GM23338 (cell line): ENCODE data around the gene MLPH. TPM values are rescaled to one million over a fixed set of nuclear protein-coding genes. Genes with fewer than 3 reads are reported as not detected.

ENCODE experiments used
- ATAC-seq: fragments of 200-7000 bp; cut with Tn5 transposase; 3 replicates; pipeline ENCODE4 v1.9.1; 2020
- DNase-seq: peaks from one replicate; pipeline ENCODE4 v3.0.0-alpha.2; 2015; ENCODE audit warnings: low spot score
- H2AFZ ChIP-seq: fragments of 200-600 bp; sonication (generic); 2 replicates; pipeline ENCODE4 v1.8.0; 2016; ENCODE audit warnings: antibody characterized with exemption, mild to moderate bottlenecking, moderate library complexity
- H3F3A ChIP-seq: fragments of 200-600 bp; sonication (generic); replicated peaks from 2 replicates; pipeline ENCODE4 v1.8.0; 2017; ENCODE audit warnings: antibody characterized with exemption, mixed run types, low read depth
- H3K27ac ChIP-seq: fragments of 200-600 bp; sonication (generic); 2 replicates; pipeline ENCODE4 v1.6.1; 2016; ENCODE audit warnings: low read depth
- H3K27me3 ChIP-seq: fragments of 200-600 bp; sonication (generic); 2 replicates; pipeline ENCODE4 v1.8.0; 2016; ENCODE audit warnings: mild to moderate bottlenecking, mixed run types, moderate library complexity; ENCODE audit not compliant: insufficient read depth
- H3K36me3 ChIP-seq: fragments of 200-600 bp; sonication (generic); 2 replicates; pipeline ENCODE4 v1.8.0; 2016; ENCODE audit warnings: mild to moderate bottlenecking; ENCODE audit not compliant: insufficient read depth
- H3K4me1 ChIP-seq: fragments of 200-600 bp; sonication (generic); 2 replicates; pipeline ENCODE4 v1.8.0; 2016; ENCODE audit warnings: mild to moderate bottlenecking, moderate library complexity; ENCODE audit not compliant: insufficient read depth
- H3K4me2 ChIP-seq: fragments of 200-600 bp; sonication (generic); 2 replicates; pipeline ENCODE4 v1.7.1; 2017; ENCODE audit warnings: mixed run types
- H3K4me3 ChIP-seq: fragments of 200-600 bp; sonication (generic); 2 replicates; pipeline ENCODE4 v1.6.1; 2016; ENCODE audit warnings: mixed run types
- H3K79me2 ChIP-seq: fragments of 200-600 bp; sonication (generic); replicated peaks from 2 replicates; pipeline ENCODE4 v1.8.0; 2017; ENCODE audit warnings: mild to moderate bottlenecking; ENCODE audit not compliant: insufficient read depth
- H3K9me2 ChIP-seq: fragments of 200-600 bp; sonication (generic); 2 replicates; pipeline ENCODE4 v1.8.0; 2017; ENCODE audit not compliant: insufficient read depth
- H4K20me1 ChIP-seq: fragments of 200-600 bp; sonication (generic); replicated peaks from 2 replicates; pipeline ENCODE4 v1.8.0; 2017; ENCODE audit warnings: mild to moderate bottlenecking; ENCODE audit not compliant: insufficient read depth
- H3K27ac Mint-ChIP-seq: 2 replicates; pipeline ENCODE4 v1.8.0; 2020; ENCODE audit warnings: inconsistent platforms, mild to moderate bottlenecking, moderate library complexity, mixed read lengths
- H3K27me3 Mint-ChIP-seq: 3 replicates; pipeline ENCODE4 v1.8.0; 2022; ENCODE audit warnings: low read depth, mild to moderate bottlenecking, moderate library complexity, mixed read lengths, inconsistent platforms; ENCODE audit not compliant: insufficient read depth, poor library complexity
- H3K36me3 Mint-ChIP-seq: 3 replicates; pipeline ENCODE4 v1.8.0; 2021; ENCODE audit warnings: low read depth, mild to moderate bottlenecking, inconsistent platforms, moderate library complexity, mixed read lengths
- H3K4me1 Mint-ChIP-seq: 3 replicates; pipeline ENCODE4 v1.8.0; 2020; ENCODE audit warnings: mild to moderate bottlenecking, inconsistent platforms, mixed read lengths
- H3K4me3 Mint-ChIP-seq: 3 replicates; pipeline ENCODE4 v1.8.0; 2021; ENCODE audit warnings: moderate library complexity, mild to moderate bottlenecking, inconsistent platforms, mixed read lengths
- H3K9me3 Mint-ChIP-seq: 3 replicates; pipeline ENCODE4 v1.8.0; 2020; ENCODE audit warnings: moderate library complexity, mild to moderate bottlenecking, inconsistent platforms, mixed read lengths
- CREB1 ChIP-seq: fragments of 250-450 bp; sonication (Bioruptor Pico); IDR thresholded peaks from 2 replicates; pipeline ENCODE4 v1.5.0; 2020; ENCODE audit warnings: low read depth, mild to moderate bottlenecking, moderate library complexity
- CTCF ChIP-seq, 2 experiments: fragments of 200-600 bp in 1 of 2; sonication (generic) in 1 of 2; conservative IDR thresholded peaks; 2 replicates each; pipeline versions ENCODE4 v1.5.1 to v1.6.1; 2016 to 2017; ENCODE audit warnings: antibody characterized with exemption in 2 of 2, low read depth in 2 of 2, mild to moderate bottlenecking in 2 of 2, moderate library complexity in 1 of 2
- ETS1 ChIP-seq: IDR thresholded peaks from 2 replicates; pipeline ENCODE4 v1.6.1; 2016; ENCODE audit warnings: antibody characterized with exemption
- EZH2 ChIP-seq: fragments of 200-600 bp; sonication (generic); IDR thresholded peaks from one replicate; pipeline ENCODE4 v1.8.0; 2017; ENCODE audit warnings: antibody characterized with exemption, mild to moderate bottlenecking, low read depth; ENCODE audit not compliant: unreplicated experiment
- EZH2phosphoT487 ChIP-seq: fragments of 200-600 bp; sonication (generic); IDR thresholded peaks from one replicate; pipeline ENCODE4 v1.8.1; 2018; ENCODE audit warnings: antibody characterized with exemption; ENCODE audit not compliant: unreplicated experiment
- JUNB ChIP-seq: IDR thresholded peaks from one replicate; pipeline ENCODE4 v1.6.1; 2016; ENCODE audit warnings: antibody characterized with exemption; ENCODE audit not compliant: unreplicated experiment
- POLR2AphosphoS5 ChIP-seq: IDR thresholded peaks from 2 replicates; pipeline ENCODE4 v1.6.1; 2016; ENCODE audit warnings: antibody characterized with exemption, low read depth
- REST ChIP-seq: IDR thresholded peaks from one replicate; pipeline ENCODE4 v1.6.1; 2018; ENCODE audit warnings: antibody characterized with exemption; ENCODE audit not compliant: unreplicated experiment
- STAT1 ChIP-seq: IDR thresholded peaks from one replicate; pipeline ENCODE4 v1.6.1; 2016; ENCODE audit warnings: antibody characterized with exemption; ENCODE audit not compliant: unreplicated experiment
- ZNF114 ChIP-seq: fragments of 250-450 bp; sonication (Bioruptor Pico); IDR thresholded peaks from 2 replicates; pipeline ENCODE4 v1.5.0; 2020; ENCODE audit warnings: mild to moderate bottlenecking, moderate library complexity
- ZNF462 ChIP-seq: fragments of 250-450 bp; sonication (Bioruptor Pico); IDR thresholded peaks from 2 replicates; pipeline ENCODE4 v1.5.0; 2020; ENCODE audit warnings: mild to moderate bottlenecking, moderate library complexity
- polyA plus RNA-seq: library from polyadenylated mRNA; unstranded; fragments of >200 nt; fragmentation: Nextera tagmentation; extraction: Ambion mirVana; gene quantifications from 2 replicates; pipeline ENCODE4 v1.2.1, GENCODE V29; 2016
- total RNA-seq: library from RNA; depleted of rRNA; stranded (reverse); fragments of >200 nt; shearing (Covaris generic); gene quantifications from 2 replicates; pipeline ENCODE4 v1.2.3, GENCODE V29; 2014

The MLPH gene
- total and polyA plus RNA-seq, 2 experiments from 2014 or later, result 13.6 to 16.5 TPM

GRCh38 chr2:237479747-237480146, 7.3 kb upstream of the MLPH start (continued):
- TF ChIP-seq REST (no peak), POLR2AphosphoS5 (no peak), EZH2 (no peak), ZNF114 (CRISPR knock-in tag) (no peak), CTCF (conservative IDR thresholded peaks at IDR 0.05; ENCODE audit: low read depth in 2 of 2) (no peak), ETS1 (no peak), JUNB (no peak), CREB1 (CRISPR knock-in tag) (no peak)

- ATAC-seq (no peak), DNase-seq (no peak)
- Histone ChIP-seq H3K36me3 (no peaks in the 10 kb centered on the region), H3K79me2 (no peaks in the 10 kb centered on the region), H3K4me1 (peaks cover under 1% of the 10 kb centered on the region; the same call in 1 of the 2 replicates), H3K4me2 (no peak overlapping the region), H2AFZ (no peak overlapping the region), H3K27ac (no peak overlapping the region), H3K9me2 (no peaks in the 10 kb centered on the region), H4K20me1 (no peaks in the 10 kb centered on the region), H3F3A (no peaks in the 10 kb centered on the region), H3K27me3 (peaks cover 52% of the 10 kb centered on the region), H3K4me3 (no peak overlapping the region)
- H3K4me3 Mint-ChIP-seq, result no peak overlapping the region
- peaks cover 14% of the 10 kb centered on the region for H3K4me1 Mint-ChIP-seq
- no peak overlapping the region for H3K27ac Mint-ChIP-seq
- H3K36me3 Mint-ChIP-seq, result no peaks in the 10 kb centered on the region
- H3K27me3 Mint-ChIP-seq, result peaks cover 23% of the 10 kb centered on the region
- H3K9me3 Mint-ChIP-seq, result no peaks in the 10 kb centered on the region; the same call in 2 of the 3 replicates
- TF ChIP-seq CREB1 (CRISPR knock-in tag), result no peak
- no peak for TF ChIP-seq STAT1
- no peak for TF ChIP-seq ETS1
- TF ChIP-seq POLR2AphosphoS5, result no peak
- TF ChIP-seq EZH2phosphoT487, result no peak
- TF ChIP-seq JUNB, result no peak
- TF ChIP-seq EZH2, result no peak
- no peak for TF ChIP-seq ZNF462 (CRISPR knock-in tag)
These were observed 6.5 kb upstream of the MLPH start for GRCh38 chr2:237480556-237480955.
